ENCODE measurements around the gene ARVCF. TPM values are rescaled to one million over a fixed set of nuclear protein-coding genes. Genes with fewer than 3 reads are reported as not detected.

ARVCF gene
- total RNA-seq, 1 donor = 2.3 TPM

DNA sequence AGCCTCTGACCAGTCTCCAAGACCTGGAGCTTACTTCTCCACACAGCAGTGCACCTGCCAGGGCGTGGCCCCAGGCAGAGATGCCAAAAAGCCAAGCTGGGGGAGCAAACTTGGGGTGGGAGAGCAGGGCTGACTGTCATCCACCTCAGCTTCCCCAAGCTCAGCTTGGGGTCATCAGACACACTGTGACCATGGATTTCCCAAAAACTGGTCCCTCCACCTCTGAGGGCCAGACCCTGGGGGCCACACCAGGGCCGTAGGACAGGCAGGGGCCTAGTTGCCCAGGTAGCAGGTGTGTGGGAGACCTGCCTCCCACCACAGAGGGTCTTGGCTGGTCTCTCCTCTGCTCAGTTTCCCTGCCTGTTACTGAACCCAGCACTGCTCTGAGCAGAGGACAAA is 30.6 kb downstream of the ARVCF start:
- Histone ChIP-seq H3K27me3 (ENCODE audit: insufficient read depth, low read length) (no peaks in the 10 kb centered on the region), H3K4me3 (ENCODE audit: low read length) (no peak overlapping the region), H3K4me1 (ENCODE audit: insufficient read depth, low read length) (peaks cover 10% of the 10 kb centered on the region), H3K9me3 (ENCODE audit: low read depth, low read length) (no peaks in the 10 kb centered on the region)

DNA sequence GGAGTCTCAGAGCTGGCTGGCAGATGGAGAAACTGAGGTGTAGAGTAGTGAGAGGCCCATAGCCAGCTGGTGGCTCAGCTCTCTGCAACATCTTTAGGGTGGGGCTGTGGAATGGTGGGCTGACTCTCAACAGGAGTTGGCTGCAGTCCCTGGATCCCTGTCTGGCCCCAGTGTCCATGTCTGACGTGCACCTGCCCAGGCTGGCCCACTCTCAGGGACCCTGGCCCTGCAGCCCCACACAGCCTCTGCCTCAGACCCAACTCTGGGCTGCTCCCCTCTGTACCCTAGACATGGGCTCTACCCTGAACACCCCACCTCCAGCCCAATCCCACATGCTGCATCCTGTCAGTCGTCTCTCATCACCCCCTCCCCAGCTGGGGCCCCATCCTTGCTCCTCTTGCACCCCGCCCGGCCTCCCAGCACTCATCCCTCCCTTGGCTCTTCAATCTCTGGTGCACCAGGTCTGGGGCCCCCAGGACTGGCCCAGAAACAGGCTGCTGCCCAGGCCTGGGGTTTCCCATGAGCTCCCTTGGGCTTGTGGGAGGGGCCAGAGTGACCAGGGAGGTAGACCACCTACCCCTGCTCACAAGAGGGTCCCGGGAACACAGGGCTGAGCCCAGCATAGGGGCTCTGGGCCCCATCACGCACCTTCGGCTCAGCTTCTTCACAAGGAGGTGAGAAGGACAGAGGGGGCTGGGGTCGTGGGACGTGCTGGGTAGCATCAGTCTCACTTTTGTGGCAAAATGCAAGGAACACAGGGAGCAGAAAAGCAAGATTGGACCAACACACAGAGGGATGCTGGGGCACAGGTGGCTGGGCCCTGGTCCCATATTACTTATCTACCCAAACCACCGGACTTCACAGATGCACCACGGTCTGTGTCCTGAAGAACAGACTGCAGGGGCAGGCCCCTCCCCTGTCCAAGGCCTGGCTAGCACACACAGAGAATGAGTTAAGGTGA is 31.5 kb downstream of the ARVCF start:
- H3K4me1 ChIP-seq (ENCODE audit: insufficient read depth, low read length) = peaks cover 10% of the 10 kb centered on the region
- no peaks in the 10 kb centered on the region for H3K27me3 ChIP-seq (ENCODE audit: insufficient read depth, low read length)
- H3K4me3 ChIP-seq (ENCODE audit: low read length) = no peak overlapping the region
- H3K9me3 ChIP-seq (ENCODE audit: low read depth, low read length) = no peaks in the 10 kb centered on the region

DNA sequence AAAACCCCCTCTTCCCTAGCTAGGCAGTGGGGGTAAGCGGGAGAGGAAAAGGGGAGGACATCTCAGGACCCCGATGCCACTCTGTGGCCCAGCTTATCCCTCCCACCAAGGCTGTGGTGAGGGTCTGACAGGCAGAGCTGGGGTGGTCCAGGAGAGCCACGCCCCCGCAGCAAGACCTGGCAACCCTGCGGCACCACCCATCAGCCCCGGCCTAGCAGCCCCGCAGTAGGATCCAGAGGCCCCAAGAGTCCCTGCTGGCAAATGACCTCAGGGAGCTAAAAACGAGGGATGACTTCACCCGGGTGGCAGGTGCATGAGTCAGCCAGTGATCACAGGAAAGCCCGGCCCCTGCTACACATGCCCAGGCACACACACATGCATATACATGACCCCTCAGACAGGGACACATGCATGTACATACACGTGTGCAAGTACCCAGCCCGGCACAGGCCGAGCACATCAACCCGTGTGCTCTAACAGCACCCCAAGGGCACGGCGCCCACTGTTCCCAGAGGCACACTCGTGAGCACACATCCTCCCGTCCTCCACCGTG is 32.3 kb downstream of the ARVCF start:
- Histone ChIP-seq H3K4me3 (ENCODE audit: low read length) (no peak overlapping the region), H3K27me3 (ENCODE audit: insufficient read depth, low read length) (no peaks in the 10 kb centered on the region)

DNA sequence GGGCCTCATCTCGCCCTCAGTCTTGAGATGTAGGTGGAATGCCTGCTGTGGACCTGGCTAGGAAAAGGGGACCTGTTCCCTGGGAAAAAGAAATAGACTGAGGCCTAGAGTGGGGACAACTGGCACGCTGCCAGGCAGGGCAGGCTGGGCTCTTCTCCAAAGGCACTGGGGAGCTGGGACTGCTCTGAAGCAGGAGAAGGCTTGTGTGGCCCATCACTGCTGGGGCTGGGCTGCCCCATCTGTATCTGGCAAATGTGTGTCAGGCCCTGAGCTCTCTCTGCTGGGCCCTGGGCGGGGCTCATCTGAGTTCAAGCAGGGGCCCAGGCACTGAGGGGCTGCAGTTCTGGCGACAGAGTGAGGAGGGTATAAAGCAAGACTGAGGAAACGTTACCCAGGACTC is 32.9 kb downstream of the ARVCF start:
- Histone ChIP-seq H3K4me3 (ENCODE audit: low read length) (no peak overlapping the region), H3K9me3 (ENCODE audit: low read depth, low read length) (no peaks in the 10 kb centered on the region), H3K27me3 (ENCODE audit: insufficient read depth, low read length) (no peaks in the 10 kb centered on the region), H3K4me1 (ENCODE audit: insufficient read depth, low read length) (peaks cover 10% of the 10 kb centered on the region)

More for the DNA sequence above, 32.3 kb downstream of the ARVCF start:
- H3K4me1 ChIP-seq (ENCODE audit: insufficient read depth, low read length) = peaks cover 10% of the 10 kb centered on the region
- no peaks in the 10 kb centered on the region for H3K9me3 ChIP-seq (ENCODE audit: low read depth, low read length)

DNA sequence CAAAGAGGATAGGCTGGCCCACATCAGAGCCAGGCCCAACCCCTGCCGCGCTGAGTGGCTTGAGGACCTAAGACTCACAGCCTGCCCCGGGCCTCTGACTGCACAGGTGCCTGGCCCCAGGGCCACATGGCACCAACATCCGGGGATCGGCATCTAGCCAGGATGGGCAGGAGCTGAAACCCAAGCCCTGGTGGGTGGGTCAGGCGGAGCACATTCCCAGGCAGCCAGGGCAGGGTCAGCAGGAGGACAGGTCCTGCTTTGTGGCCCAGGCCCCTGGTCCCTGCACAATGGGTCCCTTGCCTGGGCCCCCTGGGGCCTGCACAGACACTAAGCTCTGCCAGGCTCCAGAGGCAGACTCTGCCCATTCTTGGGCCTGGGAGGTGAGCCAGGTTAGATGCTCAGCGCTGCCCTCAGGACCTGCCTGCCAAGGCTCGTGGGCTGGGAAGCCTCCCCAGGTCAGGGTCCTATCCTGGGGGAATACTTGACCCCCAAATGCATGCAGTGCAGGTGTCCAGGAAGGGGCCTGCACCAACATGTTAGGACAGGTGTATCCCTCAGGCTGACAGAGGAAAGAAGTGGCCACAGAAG is 33.5 kb downstream of the ARVCF start:
- Histone ChIP-seq H3K4me3 (ENCODE audit: low read length) (no peak overlapping the region), H3K27me3 (ENCODE audit: insufficient read depth, low read length) (no peaks in the 10 kb centered on the region), H3K9me3 (ENCODE audit: low read depth, low read length) (no peaks in the 10 kb centered on the region), H3K4me1 (ENCODE audit: insufficient read depth, low read length) (peaks cover 10% of the 10 kb centered on the region)

DNA sequence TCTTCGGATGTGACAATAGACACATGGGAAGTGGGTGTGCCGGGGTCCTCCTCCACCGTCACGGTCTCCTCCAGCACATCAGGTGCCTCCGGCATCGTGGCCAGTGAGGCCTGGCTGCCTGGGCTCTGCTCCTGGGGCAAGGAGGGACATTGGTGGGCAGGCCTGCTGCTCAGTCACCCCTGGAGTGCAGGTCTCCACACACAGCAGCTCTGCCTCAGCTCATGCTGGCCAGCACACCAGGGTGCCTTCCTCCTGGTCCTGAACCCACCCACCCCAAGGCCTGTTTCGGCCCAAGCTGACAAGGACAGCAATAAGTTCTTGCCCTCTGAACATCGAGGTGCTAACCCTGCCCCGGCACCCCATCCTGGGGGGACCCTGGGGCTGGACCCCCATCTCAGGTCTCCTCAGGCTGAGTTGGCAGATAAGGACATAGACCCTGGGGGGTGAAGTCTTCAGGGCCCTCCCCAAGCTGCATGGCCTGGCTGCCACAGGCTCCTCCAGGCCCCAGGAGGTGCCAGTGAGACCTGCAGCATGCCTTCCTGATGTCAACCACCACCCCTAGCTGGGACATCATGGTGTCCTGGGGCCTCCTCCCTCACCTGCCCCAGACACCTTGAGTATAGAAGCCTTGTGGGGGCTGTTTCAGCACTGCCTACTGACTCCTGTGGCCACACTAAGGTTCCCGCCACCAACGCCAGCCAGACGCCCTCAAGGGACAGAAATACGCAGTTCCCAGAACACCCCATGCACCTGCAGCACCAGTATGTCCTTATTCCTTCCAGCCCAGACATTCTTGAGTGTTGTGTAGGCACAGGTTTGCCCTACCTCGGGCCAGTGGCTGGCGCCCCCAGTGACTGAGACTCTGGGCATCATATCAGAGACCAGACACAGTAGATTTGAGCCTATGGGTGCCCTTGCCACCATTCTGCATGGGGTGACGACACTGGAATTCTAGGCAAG is 34.4 kb downstream of the ARVCF start:
- Histone ChIP-seq H3K27me3 (ENCODE audit: insufficient read depth, low read length) (no peaks in the 10 kb centered on the region), H3K9me3 (ENCODE audit: low read depth, low read length) (no peaks in the 10 kb centered on the region), H3K4me3 (ENCODE audit: low read length) (no peak overlapping the region), H3K4me1 (ENCODE audit: insufficient read depth, low read length) (peaks cover 10% of the 10 kb centered on the region)

DNA sequence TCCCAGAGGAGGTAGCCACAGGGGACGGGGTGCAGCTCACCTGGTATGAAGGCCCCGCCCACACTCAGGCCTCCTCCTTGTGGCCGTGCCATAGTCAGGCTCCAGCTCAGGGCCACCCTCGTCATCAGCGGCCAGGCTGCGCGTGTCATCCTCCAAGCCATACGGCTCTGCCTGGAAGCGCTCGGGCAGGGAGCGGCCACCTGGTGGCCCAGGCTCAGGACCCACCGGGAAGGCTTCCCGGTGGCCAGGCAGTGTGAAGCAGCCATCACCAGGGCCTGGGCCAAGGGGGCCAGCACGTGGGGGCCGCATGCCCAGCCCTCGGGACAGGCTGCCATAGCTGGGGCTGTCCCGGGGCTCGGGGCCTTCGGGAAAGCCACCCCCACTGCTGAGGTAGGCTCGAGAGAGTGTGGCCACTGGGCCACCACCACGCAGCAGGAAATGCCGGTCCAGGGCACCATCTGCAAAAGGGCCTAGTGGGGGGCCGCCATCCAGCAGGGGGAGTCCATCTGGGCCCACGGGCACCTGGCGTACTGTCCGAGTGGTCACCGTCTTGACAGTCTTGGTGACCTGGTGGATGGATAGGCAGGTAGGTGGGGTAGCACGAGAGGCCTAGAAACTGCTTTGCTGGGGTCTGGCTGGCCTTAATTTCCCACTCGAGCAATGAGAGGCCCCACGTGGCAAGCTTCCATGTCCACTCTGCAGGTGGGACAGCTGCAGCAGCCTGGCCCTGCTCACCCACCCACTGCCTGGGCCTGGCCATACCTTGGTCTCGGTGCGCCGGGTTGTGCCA is 35.3 kb downstream of the ARVCF start:
- Histone ChIP-seq H3K4me1 (ENCODE audit: insufficient read depth, low read length) (peaks cover 5% of the 10 kb centered on the region), H3K27me3 (ENCODE audit: insufficient read depth, low read length) (no peaks in the 10 kb centered on the region), H3K4me3 (ENCODE audit: low read length) (no peak overlapping the region), H3K9me3 (ENCODE audit: low read depth, low read length) (no peaks in the 10 kb centered on the region)

DNA sequence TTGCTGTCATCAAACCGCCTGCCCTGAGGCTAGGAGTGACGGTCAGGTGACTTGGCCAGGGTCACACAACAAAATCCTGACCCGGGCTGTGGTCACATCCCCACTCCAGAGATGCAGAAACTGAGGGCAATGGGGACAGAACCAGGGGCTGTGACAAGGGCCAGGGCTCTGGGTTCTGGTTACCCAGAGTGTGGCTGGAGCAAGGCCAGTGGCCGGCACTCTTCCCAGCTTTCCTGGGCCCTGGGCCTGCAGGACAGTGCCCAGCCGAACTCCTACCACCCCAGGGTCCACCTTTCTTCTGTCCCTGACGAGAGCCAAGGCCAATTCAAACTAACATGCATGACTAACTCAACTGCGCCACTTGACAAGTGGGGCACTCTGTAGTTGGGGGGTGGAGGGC is 35.9 kb downstream of the ARVCF start:
- no peaks in the 10 kb centered on the region for H3K27me3 ChIP-seq (ENCODE audit: insufficient read depth, low read length)
- H3K9me3 ChIP-seq (ENCODE audit: low read depth, low read length) = no peaks in the 10 kb centered on the region
- H3K4me3 ChIP-seq (ENCODE audit: low read length) = no peak overlapping the region
- H3K4me1 ChIP-seq (ENCODE audit: insufficient read depth, low read length) = no peaks in the 10 kb centered on the region

DNA sequence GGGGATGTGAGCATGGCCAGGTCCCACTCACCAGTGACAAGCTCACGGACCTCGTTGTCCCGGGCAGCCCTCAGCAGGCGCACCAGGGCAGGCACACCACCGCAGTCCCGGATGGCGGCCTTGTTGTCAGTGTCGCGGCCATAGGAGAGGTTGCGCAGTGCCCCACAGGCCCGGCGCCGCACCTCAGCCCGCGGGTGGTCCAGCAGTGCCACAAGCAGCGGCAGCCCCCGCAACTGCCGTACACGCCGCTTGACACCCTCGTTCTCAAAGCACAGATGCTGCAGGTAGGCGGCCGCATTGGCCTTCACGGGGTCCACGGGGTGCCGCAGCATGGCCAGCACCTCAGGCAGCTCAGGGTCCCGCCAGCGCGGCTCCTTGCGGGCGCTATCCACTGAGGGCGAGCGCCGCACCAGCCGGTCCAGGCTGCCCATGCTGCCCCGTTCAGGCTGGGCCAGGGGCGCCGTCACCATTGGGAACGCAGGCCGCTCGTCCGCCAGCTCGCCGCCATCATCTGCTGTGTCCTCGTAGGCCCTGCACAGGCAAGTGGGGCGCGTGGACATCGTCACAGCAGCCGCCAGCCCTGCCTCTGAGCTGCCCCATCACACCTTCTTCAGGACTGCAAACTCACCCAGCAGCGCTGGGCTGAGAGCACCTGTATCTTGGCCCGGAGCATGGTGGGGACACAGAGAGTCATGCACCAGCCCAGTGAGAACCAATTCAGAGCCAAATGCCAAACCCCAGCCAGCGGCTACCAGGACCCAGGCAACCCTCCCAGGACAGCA is 36.7 kb downstream of the ARVCF start:
- Histone ChIP-seq H3K4me1 (ENCODE audit: insufficient read depth, low read length) (peaks cover 6% of the 10 kb centered on the region), H3K27me3 (ENCODE audit: insufficient read depth, low read length) (no peaks in the 10 kb centered on the region), H3K9me3 (ENCODE audit: low read depth, low read length) (no peaks in the 10 kb centered on the region), H3K4me3 (ENCODE audit: low read length) (no peak overlapping the region)

DNA sequence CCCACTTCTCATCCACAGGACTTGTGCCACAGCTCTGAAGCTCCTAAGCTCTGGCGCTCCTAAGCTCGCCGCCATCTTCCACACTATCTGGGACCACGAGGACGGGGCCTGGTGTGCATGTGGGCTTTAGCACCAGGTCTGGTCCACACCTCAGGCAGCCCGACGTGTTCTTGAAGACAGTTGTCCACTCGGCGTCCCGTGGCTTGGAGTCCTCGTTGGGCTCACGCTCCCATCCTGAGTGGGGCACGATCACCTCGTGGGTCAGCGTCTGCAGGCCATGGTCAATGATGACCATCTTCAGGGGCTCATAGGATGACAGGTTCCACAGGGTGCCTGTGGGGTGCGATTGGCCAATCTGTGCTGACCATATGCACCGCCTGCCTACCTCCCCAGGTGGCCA is 37.9 kb downstream of the ARVCF start:
- peaks cover 10% of the 10 kb centered on the region for H3K4me1 ChIP-seq (ENCODE audit: insufficient read depth, low read length)
- H3K4me3 ChIP-seq (ENCODE audit: low read length) = no peak overlapping the region
- no peaks in the 10 kb centered on the region for H3K9me3 ChIP-seq (ENCODE audit: low read depth, low read length)
- H3K27me3 ChIP-seq (ENCODE audit: insufficient read depth, low read length) = no peaks in the 10 kb centered on the region

DNA sequence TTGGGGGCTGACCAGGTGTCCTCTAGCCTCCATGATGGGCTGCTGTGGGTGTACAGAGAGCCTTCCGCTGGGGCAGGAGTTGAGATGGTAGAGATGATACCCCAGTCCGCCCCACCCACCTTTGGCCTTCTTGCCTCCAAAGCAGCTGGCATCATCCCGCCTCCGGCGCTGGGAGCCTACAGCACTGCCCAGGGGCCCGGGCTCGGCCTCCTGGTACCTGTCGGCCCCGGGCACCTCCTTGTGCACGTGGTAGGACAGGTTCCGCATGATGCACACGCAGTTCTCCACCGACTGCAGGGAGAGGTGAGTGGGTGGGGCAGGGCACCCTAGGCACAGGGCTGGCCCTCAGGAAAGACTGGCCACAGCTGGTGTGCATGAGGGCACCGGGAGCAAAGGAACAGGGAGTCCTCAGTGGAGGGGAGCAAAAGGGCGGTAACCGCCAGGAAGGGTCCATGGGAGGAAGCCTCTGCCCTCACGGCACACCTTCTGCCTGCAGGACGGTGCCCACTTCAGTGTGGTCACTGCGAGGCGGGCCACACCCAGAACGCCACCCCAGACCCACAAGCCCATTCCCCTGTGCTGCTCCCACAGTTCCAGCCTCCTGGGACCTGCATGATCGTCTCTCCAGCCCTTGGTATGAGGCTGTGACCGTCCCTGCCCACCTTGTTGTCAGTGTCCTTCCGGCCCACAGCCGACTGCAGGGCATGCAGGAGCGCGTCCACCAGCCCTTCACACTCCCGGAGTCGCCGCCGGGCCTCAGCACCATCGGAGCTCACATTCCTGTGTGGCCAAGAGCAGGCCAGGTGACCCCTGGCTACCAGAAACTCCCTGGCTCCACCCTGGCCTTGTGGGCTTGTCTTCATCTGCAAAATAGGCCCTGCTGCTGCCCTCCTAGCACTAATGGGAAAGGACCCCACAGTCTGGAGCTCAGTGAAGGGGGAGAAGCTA is 39.1 kb downstream of the ARVCF start:
- Histone ChIP-seq H3K4me1 (ENCODE audit: insufficient read depth, low read length) (peaks cover 10% of the 10 kb centered on the region), H3K27me3 (ENCODE audit: insufficient read depth, low read length) (no peaks in the 10 kb centered on the region), H3K9me3 (ENCODE audit: low read depth, low read length) (no peaks in the 10 kb centered on the region), H3K4me3 (ENCODE audit: low read length) (no peak overlapping the region)

DNA sequence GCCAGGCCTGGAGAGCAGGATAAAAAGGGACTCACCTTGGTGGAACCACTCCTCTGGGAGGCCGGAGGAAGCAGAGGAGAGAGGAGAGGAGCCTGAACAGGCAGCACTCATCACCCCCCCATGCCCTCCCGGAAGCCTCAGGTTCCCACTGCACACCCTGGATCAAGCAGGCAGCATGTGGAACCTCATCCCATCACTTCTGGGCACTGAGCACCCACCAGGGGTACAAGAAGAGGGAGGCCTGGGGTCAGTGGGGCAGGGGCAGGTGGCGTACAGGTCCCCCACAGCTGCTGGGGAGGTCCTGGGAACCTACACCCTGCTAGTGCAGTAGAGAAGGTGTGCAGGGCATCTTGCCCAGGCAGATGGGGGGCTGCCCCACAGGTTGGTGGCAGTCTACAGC is 40.0 kb downstream of the ARVCF start:
- no peaks in the 10 kb centered on the region for H3K27me3 ChIP-seq (ENCODE audit: insufficient read depth, low read length)
- H3K9me3 ChIP-seq (ENCODE audit: low read depth, low read length) = no peaks in the 10 kb centered on the region
- peaks cover 12% of the 10 kb centered on the region for H3K4me1 ChIP-seq (ENCODE audit: insufficient read depth, low read length)
- H3K4me3 ChIP-seq (ENCODE audit: low read length) = no peak overlapping the region

DNA sequence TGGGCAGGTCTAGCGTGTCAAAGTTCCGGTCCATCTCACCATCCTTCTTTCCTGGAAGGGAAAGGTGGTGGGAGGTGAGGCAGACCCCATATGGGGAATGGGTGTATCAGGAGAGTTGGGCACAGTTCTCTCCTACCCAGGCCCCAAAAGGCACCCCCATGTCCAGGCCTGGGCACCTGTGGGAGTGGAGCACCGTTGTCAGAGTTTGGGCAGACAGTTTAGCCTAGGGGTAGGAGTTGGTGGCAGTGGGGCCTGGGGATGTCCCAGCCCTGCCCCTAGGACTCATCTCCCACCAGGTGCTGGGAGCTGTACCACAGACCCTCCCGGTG is 41.0 kb downstream of the ARVCF start:
- Histone ChIP-seq H3K9me3 (ENCODE audit: low read depth, low read length) (no peaks in the 10 kb centered on the region), H3K4me1 (ENCODE audit: insufficient read depth, low read length) (peaks cover 19% of the 10 kb centered on the region), H3K27me3 (ENCODE audit: insufficient read depth, low read length) (no peaks in the 10 kb centered on the region), H3K4me3 (ENCODE audit: low read length) (no peak overlapping the region)
